ENCODE results near the gene MRAP. TPM values are rescaled to one million over a fixed set of nuclear protein-coding genes. Genes with fewer than 3 reads are reported as not detected.

Gene MRAP
- total and polyA plus RNA-seq, 9 of the 15 experiments (the other 6 are each of a cell fraction or from before 2014, with no cell fraction given) = 0.63 to 2.3 TPM; not detected in 7

DNA sequence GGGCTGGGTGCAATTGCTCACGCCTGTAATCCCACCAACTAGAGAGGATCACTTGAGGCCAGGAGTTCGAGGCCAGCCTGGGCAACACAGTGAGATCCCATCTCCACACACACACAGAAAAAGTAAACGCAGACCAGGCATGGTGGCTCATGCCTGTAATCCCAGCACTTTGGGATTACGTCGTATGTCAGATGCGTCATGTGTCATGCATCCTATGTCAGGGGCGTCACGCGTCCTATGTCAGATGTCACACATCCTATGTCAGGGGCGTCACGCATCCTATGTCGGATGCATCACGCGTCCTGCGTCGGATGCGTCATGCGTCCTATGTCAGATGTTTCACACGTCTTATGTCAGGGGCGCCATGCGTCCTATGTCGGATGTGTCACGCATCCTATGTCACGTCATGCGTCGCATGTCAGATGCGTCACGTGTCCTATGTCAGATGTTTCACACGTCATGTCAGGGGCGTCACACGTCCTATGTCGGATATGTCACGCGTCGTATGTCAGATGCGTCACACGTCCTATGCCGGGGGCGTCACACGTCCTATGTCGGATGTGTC, 1.5 kb downstream of the MRAP start (continued):
- TF ChIP-seq ZNF12 (CRISPR knock-in tag; IDR thresholded peaks at IDR 0.05) (no peak), ZNF217 (CRISPR knock-in tag; IDR thresholded peaks at IDR 0.05) (no peak), CCAR2 (IDR thresholded peaks at IDR 0.05; ENCODE audit: low read depth, low read length) (no peak), DNMT1 (IDR thresholded peaks at IDR 0.05) (no peak), ELF1 (tag; IDR thresholded peaks at IDR 0.05) (no peak), SIX5 (IDR thresholded peaks at IDR 0.05; ENCODE audit: borderline replicate concordance in 1 of 2, insufficient read depth in 1 of 2, low read depth in 1 of 2, low read length in 2 of 2) (no peak), BACH1 (tag; IDR thresholded peaks at IDR 0.05) (no peak), POLR2G (IDR thresholded peaks at IDR 0.05; ENCODE audit: low read depth, low read length) (no peak), FOXP1 (CRISPR knock-in tag; IDR thresholded peaks at IDR 0.05) (no peak), CSDE1 (IDR thresholded peaks at IDR 0.05) (no peak)
- TF ChIP-seq, protein P1, sequence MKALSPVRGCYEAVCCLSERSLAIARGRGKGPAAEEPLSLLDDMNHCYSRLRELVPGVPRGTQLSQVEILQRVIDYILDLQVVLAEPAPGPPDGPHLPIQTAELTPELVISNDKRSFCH (CRISPR knock-in tag; IDR thresholded peaks at IDR 0.05) = no peak
- TF ChIP-seq, protein P1 (tag; IDR thresholded peaks at IDR 0.05) = no peak
- TF ChIP-seq, protein P2, sequence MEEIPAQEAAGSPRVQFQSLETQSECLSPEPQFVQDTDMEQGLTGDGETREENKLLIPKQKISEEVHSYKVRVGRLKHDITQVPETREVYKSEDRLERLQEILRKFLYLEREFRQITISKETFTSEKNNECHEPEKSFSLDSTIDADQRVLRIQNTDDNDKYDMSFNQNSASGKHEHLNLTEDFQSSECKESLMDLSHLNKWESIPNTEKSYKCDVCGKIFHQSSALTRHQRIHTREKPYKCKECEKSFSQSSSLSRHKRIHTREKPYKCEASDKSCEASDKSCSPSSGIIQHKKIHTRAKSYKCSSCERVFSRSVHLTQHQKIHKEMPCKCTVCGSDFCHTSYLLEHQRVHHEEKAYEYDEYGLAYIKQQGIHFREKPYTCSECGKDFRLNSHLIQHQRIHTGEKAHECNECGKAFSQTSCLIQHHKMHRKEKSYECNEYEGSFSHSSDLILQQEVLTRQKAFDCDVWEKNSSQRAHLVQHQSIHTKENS (CRISPR knock-in tag; IDR thresholded peaks at IDR 0.05) = no peak
- TF ChIP-seq, protein P3, sequence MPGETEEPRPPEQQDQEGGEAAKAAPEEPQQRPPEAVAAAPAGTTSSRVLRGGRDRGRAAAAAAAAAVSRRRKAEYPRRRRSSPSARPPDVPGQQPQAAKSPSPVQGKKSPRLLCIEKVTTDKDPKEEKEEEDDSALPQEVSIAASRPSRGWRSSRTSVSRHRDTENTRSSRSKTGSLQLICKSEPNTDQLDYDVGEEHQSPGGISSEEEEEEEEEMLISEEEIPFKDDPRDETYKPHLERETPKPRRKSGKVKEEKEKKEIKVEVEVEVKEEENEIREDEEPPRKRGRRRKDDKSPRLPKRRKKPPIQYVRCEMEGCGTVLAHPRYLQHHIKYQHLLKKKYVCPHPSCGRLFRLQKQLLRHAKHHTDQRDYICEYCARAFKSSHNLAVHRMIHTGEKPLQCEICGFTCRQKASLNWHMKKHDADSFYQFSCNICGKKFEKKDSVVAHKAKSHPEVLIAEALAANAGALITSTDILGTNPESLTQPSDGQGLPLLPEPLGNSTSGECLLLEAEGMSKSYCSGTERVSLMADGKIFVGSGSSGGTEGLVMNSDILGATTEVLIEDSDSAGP (CRISPR knock-in tag; IDR thresholded peaks at IDR 0.05) = peak; percentile 62
- TF ChIP-seq, protein P4, sequence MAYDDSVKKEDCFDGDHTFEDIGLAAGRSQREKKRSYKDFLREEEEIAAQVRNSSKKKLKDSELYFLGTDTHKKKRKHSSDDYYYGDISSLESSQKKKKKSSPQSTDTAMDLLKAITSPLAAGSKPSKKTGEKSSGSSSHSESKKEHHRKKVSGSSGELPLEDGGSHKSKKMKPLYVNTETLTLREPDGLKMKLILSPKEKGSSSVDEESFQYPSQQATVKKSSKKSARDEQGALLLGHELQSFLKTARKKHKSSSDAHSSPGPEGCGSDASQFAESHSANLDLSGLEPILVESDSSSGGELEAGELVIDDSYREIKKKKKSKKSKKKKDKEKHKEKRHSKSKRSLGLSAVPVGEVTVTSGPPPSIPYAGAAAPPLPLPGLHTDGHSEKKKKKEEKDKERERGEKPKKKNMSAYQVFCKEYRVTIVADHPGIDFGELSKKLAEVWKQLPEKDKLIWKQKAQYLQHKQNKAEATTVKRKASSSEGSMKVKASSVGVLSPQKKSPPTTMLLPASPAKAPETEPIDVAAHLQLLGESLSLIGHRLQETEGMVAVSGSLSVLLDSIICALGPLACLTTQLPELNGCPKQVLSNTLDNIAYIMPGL (CRISPR knock-in tag; IDR thresholded peaks at IDR 0.05) = 0 out of 2 replicates have a peak, but pooled peaks have one; percentile 39

Measured in K562 (cell line).